HT1080 (cell line): ENCODE measurements around the gene SVBP. TPM values are rescaled to one million over a fixed set of nuclear protein-coding genes. Genes with fewer than 3 reads are reported as not detected.

Source experiments
- DNase-seq: peaks from one replicate; pipeline ENCODE4 v3.0.0-alpha.2; 2015; ENCODE audit warnings: low read depth
- total RNA-seq: library from RNA; depleted of rRNA; stranded (reverse); fragments of >200 nt; shearing (Covaris generic); gene quantifications from 2 replicates; pipeline ENCODE4 v1.2.3, GENCODE V29; 2014

Gene SVBP
- total RNA-seq, 1 experiment from 2014 or later: 16.6 TPM

- DNase-seq: no peak
Measured at GRCh38 chr1:42806593-42806992, 10.6 kb downstream of the SVBP start.

- no peak for DNase-seq
Measured at GRCh38 chr1:42806171-42806570, 11.0 kb downstream of the SVBP start.

- no peak for DNase-seq
Measured at GRCh38 chr1:42801832-42802473, 15.2 kb downstream of the SVBP start.

GRCh38 chr1:42797979-42798378 is 19.2 kb downstream of the SVBP start:
- DNase-seq: no peak

GRCh38 chr1:42797414-42797813 is 19.8 kb downstream of the SVBP start:
- no peak for DNase-seq

- no peak for DNase-seq
Measured at GRCh38 chr1:42793824-42794223, 23.4 kb downstream of the SVBP start.

- no peak for DNase-seq
Measured at GRCh38 chr1:42788021-42788420, 29.2 kb downstream of the SVBP start.

- DNase-seq: no peak
Measured at GRCh38 chr1:42786097-42786496, 31.1 kb downstream of the SVBP start.

- DNase-seq: no peak
Measured at GRCh38 chr1:42784946-42785693, 32.1 kb downstream of the SVBP start, which contains the start of gene TMEM269. Gene TMEM269 (plus strand): TSS chr1:42784991. CDS start chr1:42789894, 4,903 bp downstream.

- DNase-seq: no peak
Measured at GRCh38 chr1:42784547-42784945, 32.7 kb downstream of the SVBP start.

GRCh38 chr1:42783092-42783491 is 34.1 kb downstream of the SVBP start:
- DNase-seq: no peak

- DNase-seq: no peak
Measured at GRCh38 chr1:42780176-42780575, 37.0 kb downstream of the SVBP start.

GRCh38 chr1:42779725-42780124 is 37.5 kb downstream of the SVBP start:
- DNase-seq: no peak

- DNase-seq: no peak
Measured at GRCh38 chr1:42777852-42778251, 39.3 kb downstream of the SVBP start.

- no peak for DNase-seq
Measured at GRCh38 chr1:42776502-42776901, 40.7 kb downstream of the SVBP start.

- no peak for DNase-seq
Measured at GRCh38 chr1:42774928-42775526, 42.2 kb downstream of the SVBP start.

GRCh38 chr1:42773420-42773819 is 43.8 kb downstream of the SVBP start:
- no peak for DNase-seq

GRCh38 chr1:42769811-42770210 is 47.4 kb downstream of the SVBP start:
- DNase-seq: no peak

- no peak for DNase-seq
Measured at GRCh38 chr1:42768172-42768571, 49.0 kb downstream of the SVBP start.

- DNase-seq: no peak
Measured at GRCh38 chr1:42767510-42768000, 49.6 kb downstream of the SVBP start.

- DNase-seq: peak; percentile 99
Measured at GRCh38 chr1:42766741-42767509, 50.3 kb downstream of the SVBP start, which contains the start of the genes C1orf50 and P3H1. Gene C1orf50 (plus strand): TSS chr1:42767249. CDS start chr1:42767312, 63 bp downstream. Gene P3H1 (minus strand): TSS chr1:42767028. CDS start chr1:42766971, 57 bp downstream.
